KMS-11 (cell line): ENCODE results near the gene ZNF117.
"Not testable (repeated sequence)": the region's sequence is repeated elsewhere in the genome, so short reads cannot be mapped to it uniquely, and the experiment has no call there.

Experiments
- H2AFZ ChIP-seq: fragments of 200-600 bp; sonication (generic); 2 replicates; pipeline ENCODE4 v1.6.1; 2016; ENCODE audit warnings: antibody characterized with exemption, mixed run types, low read depth
- H3K27ac ChIP-seq: fragments of 200-600 bp; sonication (generic); 2 replicates; pipeline ENCODE4 v1.6.1; 2016; ENCODE audit warnings: mild to moderate bottlenecking, mixed run types
- H3K27me3 ChIP-seq: fragments of 200-600 bp; sonication (generic); 2 replicates; pipeline ENCODE4 v1.6.1; 2017; ENCODE audit warnings: mild to moderate bottlenecking, low read depth, mixed run types, moderate library complexity; ENCODE audit not compliant: insufficient read depth
- H3K36me3 ChIP-seq: fragments of 200-600 bp; sonication (generic); 2 replicates; pipeline ENCODE4 v1.6.1; 2017; ENCODE audit warnings: mild to moderate bottlenecking, mixed run types; ENCODE audit not compliant: insufficient read depth
- H3K4me1 ChIP-seq: fragments of 200-600 bp; sonication (generic); 2 replicates; pipeline ENCODE4 v1.6.1; 2016; ENCODE audit warnings: mild to moderate bottlenecking, low read depth, mixed run types; ENCODE audit not compliant: poor library complexity, severe bottlenecking
- H3K4me2 ChIP-seq: fragments of 200-600 bp; sonication (generic); 2 replicates; pipeline ENCODE4 v1.7.0; 2016; ENCODE audit warnings: mild to moderate bottlenecking, mixed run types
- H3K4me3 ChIP-seq: fragments of 200-600 bp; sonication (generic); IDR thresholded peaks from 2 replicates; pipeline ENCODE4 v1.6.1; 2017; ENCODE audit warnings: low read depth, low read length, mixed read lengths; ENCODE audit not compliant: insufficient read depth
- H3K79me2 ChIP-seq: fragments of 200-600 bp; sonication (generic); 2 replicates; pipeline ENCODE4 v1.6.1; 2016; ENCODE audit warnings: low read depth, mixed run types; ENCODE audit not compliant: insufficient read depth
- H3K9ac ChIP-seq: fragments of 200-600 bp; sonication (generic); 2 replicates; pipeline ENCODE4 v1.6.1; 2016; ENCODE audit warnings: mild to moderate bottlenecking, mixed run types
- H4K20me1 ChIP-seq: fragments of 200-600 bp; sonication (generic); 2 replicates; pipeline ENCODE4 v1.6.1; 2016; ENCODE audit warnings: mild to moderate bottlenecking, mixed run types; ENCODE audit not compliant: insufficient read depth
- CTCF ChIP-seq: fragments of 200-600 bp; sonication (generic); conservative IDR thresholded peaks from 2 replicates; pipeline ENCODE4 v1.6.1; 2017; ENCODE audit warnings: low read depth, mild to moderate bottlenecking, antibody characterized with exemption, low read length, moderate library complexity, mixed read lengths

The ZNF117 gene

GRCh38 chr7:65020978-65021377 lies 30.1 kb upstream of the ZNF117 start:
- not testable (repeated sequence) for H3K9ac ChIP-seq, H3K4me3 ChIP-seq, H3K4me1 ChIP-seq, H3K79me2 ChIP-seq, H3K4me2 ChIP-seq, H2AFZ ChIP-seq, H4K20me1 ChIP-seq, H3K27ac ChIP-seq, H3K27me3 ChIP-seq, H3K36me3 ChIP-seq

GRCh38 chr7:65009881-65010280 lies 19.0 kb upstream of the ZNF117 start:
- H3K36me3 ChIP-seq, H3K27me3 ChIP-seq, H4K20me1 ChIP-seq, H3K9ac ChIP-seq, H3K79me2 ChIP-seq, H2AFZ ChIP-seq, H3K27ac ChIP-seq, H3K4me2 ChIP-seq, H3K4me3 ChIP-seq: not testable (repeated sequence)
- H3K4me1 ChIP-seq, result peaks cover 12% of the 10 kb centered on the region

- H3K36me3 ChIP-seq, H3K4me2 ChIP-seq, H3K27me3 ChIP-seq, H4K20me1 ChIP-seq, H3K27ac ChIP-seq, H3K9ac ChIP-seq, H3K4me3 ChIP-seq, H2AFZ ChIP-seq: not testable (repeated sequence)
- Histone ChIP-seq H3K79me2 (peaks cover 12% of the 10 kb centered on the region; the same call in 1 of the 2 replicates), H3K4me1 (peaks cover 12% of the 10 kb centered on the region)
These were observed 18.6 kb upstream of the ZNF117 start for GRCh38 chr7:65009394-65009793.

- not testable (repeated sequence) for H3K9ac ChIP-seq
These were observed 16.2 kb upstream of the ZNF117 start for GRCh38 chr7:65007036-65007435.

GRCh38 chr7:65006094-65006992 lies 15.5 kb upstream of the ZNF117 start, which contains the start of gene ERV3-1:
TSS of gene ERV3-1 (minus strand) at chr7:65006687. CDS start at chr7:64993026, 13,661 bp downstream.
- Histone ChIP-seq H4K20me1 (no peaks in the 10 kb centered on the region), H3K27me3 (no peaks in the 10 kb centered on the region), H3K9ac (peak within 1 kb of the TSS; percentile 68), H3K27ac (peak within 1 kb of the TSS; percentile 30), H3K4me1 (peaks cover 12% of the 10 kb centered on the region), H3K79me2 (peaks cover 17% of the 10 kb centered on the region; the same call in 1 of the 2 replicates), H3K4me3 (no peak within 1 kb of the TSS), H3K4me2 (peak within 1 kb of the TSS; percentile 14), H2AFZ (peak within 1 kb of the TSS; percentile 76), H3K36me3 (no peaks in the 10 kb centered on the region)
- TF ChIP-seq CTCF, result no peak

More at GRCh38 chr7:65007036-65007435, 16.2 kb upstream of the ZNF117 start:
- Histone ChIP-seq H3K79me2 (peaks cover 14% of the 10 kb centered on the region; the same call in 1 of the 2 replicates), H2AFZ (peak overlapping the region; percentile 76), H3K27ac (peak overlapping the region; percentile 30; the same call in 1 of the 2 replicates), H3K4me1 (peaks cover 12% of the 10 kb centered on the region)
- not testable (repeated sequence) for H3K36me3 ChIP-seq, H3K4me2 ChIP-seq, H3K27me3 ChIP-seq, H3K4me3 ChIP-seq, H4K20me1 ChIP-seq

GRCh38 chr7:65004575-65004974 lies 13.7 kb upstream of the ZNF117 start:
- H3K4me1 ChIP-seq, result peaks cover 12% of the 10 kb centered on the region

More at GRCh38 chr7:65004575-65004974, 13.7 kb upstream of the ZNF117 start:
- no peak overlapping the region for H3K4me3 ChIP-seq
- no peaks in the 10 kb centered on the region for H4K20me1 ChIP-seq
- H3K9ac ChIP-seq, result no peak overlapping the region
- H3K27me3 ChIP-seq, result no peaks in the 10 kb centered on the region
- no peaks in the 10 kb centered on the region for H3K36me3 ChIP-seq
- no peak for TF ChIP-seq CTCF
- no peak overlapping the region for H2AFZ ChIP-seq
- no peak overlapping the region for H3K4me2 ChIP-seq
- H3K27ac ChIP-seq, result no peak overlapping the region
- peaks cover 17% of the 10 kb centered on the region; the same call in 1 of the 2 replicates for H3K79me2 ChIP-seq
